GM21367 (cell line): Measurements from ENCODE around the gene ASXL3.

Experiments used
- ATAC-seq: cut with Tn5 transposase; IDR thresholded peaks from one replicate; pipeline ENCODE4 v1.9.1; 2021; ENCODE audit not compliant: unreplicated experiment

The ASXL3 gene

DNA sequence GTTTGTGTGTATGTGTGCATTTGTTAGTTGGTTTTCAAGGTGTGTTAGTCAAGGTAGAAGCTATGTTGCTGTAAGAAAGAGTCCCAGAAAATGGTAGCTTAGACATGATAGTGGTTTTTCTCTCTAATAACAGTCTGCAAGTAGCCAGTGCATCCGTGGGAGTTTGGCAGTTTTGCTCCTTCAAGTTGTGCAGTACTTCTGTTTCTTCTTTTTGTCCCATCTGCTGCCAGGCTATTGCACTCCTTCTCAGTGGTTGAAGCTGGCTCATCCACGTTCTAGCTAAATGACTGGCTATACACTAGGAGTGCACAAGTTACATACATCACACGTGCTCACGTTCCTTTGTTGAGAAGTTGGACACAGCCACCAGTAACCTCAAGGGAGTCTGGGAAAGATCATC lies 134.7 kb downstream of the ASXL3 start:
- ATAC-seq = no peak

DNA sequence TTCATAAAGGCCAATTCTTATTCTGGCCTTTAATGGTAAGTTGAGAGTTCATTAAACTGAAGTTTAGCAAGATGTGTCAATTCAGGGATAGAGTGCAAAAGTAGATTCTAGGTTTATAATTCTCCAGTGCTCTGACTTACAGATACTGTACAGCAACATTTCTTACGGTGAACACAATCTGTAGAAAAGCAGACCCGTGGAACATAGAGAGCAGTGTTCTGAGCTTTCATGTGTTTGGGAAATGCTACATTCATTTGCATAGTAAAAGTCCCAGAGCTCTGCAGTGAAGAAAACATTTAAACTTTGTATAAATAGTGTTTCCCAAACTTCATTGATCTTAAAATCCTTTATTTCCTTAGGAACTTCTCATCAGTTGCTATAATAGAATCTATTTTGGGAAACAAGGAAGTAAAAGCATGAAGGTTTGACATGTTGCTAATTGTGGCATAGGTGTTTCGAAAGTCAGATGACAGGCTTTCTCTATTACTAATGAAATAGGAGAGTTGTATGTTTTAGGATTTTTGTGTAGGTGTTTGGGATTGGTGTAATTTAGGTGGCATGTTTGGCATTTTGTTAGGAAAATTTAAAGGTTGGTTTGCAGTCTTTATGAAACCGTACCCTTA lies 138.2 kb downstream of the ASXL3 start:
- no peak for ATAC-seq

DNA sequence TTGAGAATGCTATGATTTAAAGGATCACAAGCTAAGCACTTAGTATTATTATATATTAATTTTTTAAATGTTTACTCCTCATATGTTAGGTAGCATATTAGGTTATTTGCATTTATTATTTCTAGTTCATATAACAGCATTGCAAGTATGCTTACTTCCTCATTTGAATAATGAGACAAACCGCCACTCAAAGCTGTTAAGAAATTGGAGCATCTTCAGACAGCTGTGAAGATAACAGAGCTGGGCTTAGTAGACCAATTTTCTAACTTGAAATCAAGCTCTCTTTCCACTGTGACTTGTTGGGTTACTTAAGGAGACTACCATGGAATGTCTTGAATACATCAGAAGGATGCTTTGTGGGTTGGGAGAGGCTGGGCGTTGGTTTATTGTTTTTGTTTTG lies 139.3 kb downstream of the ASXL3 start:
- no peak for ATAC-seq

DNA sequence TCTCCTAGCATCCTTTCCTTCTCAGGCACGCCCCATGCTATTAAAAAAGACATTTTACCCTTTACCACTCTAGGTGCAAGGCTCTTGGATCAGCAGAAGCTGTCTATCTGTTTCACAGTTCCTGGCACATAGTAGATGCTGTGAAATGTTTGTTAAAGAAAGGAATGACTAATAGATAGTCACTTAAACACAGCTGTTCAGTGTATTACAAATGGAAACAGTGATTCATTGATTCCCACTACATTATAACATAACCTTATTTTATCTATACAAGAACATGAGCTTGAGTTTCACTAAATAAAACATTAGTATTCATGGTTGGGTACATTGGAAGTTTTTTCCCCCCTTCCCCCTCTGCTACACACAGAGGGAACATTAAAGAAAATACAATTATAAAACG lies 142.1 kb downstream of the ASXL3 start:
- ATAC-seq = no peak

DNA sequence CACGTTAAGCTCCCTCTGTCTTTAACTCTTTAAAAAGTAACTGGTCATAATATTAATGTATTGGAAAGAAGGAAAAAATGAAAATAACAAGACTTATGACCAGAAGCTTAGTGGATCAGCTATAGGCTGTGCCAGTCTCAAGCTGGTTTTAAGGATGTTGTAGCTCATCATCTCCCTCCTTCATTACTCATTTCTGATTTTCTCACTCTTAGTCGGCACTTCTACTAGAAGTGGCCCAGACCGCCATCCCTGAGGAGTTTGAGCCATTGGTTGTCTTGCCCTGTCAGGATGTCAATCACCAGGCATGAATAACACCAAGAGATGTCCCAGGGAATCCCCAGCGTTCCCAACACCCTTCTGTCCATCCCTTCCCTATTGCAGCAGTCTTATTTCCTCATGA lies 151.5 kb downstream of the ASXL3 start:
- no peak for ATAC-seq

DNA sequence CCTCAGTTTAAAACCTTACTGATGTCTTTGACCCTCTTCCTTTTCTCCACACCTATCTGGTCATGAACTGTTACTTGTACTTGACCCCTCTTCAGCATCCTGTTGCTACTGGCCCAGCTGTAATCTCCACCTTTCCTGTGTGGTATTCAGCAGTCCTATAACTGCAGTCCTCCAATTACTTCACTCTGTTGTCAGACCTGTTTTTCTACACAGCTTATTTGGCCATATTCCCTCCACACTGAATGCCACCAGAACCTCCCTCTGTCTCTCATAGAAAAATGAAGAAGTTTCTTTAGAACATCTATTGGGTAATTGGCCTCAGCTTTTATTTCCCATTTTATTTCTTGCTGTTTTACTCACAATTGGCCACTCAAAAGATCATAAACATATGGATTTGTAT lies 155.4 kb downstream of the ASXL3 start:
- ATAC-seq = no peak

DNA sequence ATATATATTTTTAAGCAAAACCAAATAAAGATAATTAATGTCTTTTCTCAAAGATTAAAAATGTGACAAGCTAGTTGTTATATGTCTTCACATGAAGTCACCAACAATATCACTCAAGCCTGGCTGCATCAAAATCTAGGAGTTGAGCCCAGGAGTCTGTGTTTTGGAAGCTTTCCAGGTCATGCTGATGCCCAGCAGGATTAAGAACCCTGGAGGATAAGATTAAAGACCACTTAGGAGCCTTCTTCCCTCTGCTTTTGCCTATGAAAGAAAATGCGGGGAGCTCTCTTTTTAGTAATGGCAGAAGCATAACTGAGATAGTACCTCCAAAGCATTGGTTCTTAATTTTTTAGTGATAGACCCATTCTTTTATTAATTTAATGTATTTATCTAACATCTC lies 157.4 kb downstream of the ASXL3 start:
- no peak for ATAC-seq

DNA sequence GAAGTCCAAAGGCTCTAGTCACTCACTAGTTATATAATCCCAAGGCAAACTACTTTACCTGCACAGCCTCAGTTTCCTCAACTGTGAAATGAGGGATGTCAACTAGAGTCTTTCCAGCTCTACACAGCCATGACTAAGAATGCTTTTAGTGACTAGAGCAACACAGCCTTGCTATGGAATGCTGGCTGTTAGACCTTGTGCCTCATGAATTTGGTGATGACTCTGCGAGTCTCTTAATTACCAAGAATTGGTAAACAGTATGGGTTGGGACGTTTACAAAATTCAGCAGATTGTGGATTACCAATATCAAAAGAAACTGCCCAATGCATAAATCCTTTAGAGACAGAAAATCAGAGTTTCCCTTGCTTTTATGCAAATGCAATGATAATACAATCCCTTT lies 163.7 kb downstream of the ASXL3 start:
- no peak for ATAC-seq

DNA sequence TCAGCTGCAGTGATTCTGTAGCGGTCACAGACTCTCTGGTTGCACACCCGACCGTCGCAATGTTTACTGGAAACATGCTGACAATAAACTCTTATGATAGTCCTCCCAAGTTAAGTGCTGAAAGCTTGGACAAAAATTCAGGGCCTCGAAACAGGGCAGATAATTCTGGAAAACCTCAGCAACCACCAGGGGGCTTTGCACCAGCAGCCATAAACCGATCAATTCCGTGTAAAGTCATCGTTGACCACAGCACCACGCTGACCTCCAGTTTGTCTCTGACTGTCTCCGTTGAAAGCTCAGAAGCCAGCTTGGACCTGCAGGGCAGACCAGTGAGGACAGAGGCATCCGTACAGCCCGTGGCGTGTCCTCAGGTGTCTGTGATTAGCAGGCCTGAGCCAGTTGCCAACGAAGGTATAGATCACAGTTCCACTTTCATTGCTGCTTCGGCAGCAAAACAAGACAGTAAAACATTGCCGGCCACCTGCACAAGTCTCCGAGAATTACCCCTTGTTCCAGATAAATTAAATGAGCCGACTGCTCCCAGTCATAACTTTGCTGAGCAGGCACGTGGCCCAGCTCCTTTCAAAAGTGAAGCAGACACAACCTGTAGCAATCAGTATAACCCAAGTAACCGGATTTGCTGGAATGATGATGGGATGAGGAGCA lies 166.1 kb downstream of the ASXL3 start:
- ATAC-seq = no peak

DNA sequence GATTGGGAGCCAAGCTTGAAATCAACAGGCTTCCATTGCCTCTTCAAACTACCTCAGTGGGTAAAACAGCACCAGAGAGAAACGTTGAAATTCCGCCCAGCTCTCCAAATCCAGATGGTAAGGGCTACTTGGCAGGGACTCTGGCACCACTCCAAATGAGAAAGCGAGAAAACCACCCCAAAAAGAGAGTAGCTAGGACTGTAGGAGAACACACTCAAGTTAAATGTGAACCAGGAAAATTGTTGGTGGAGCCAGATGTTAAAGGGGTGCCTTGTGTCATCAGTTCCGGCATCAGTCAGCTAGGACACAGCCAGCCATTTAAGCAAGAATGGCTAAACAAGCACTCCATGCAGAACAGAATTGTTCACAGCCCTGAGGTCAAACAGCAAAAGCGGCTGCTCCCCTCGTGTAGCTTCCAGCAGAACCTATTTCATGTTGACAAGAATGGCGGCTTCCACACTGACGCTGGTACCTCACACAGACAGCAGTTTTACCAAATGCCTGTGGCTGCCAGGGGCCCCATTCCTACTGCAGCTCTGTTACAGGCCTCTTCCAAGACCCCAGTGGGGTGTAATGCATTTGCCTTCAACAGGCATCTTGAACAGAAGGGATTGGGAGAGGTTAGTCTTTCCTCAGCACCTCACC lies 167.3 kb downstream of the ASXL3 start:
- ATAC-seq = no peak

DNA sequence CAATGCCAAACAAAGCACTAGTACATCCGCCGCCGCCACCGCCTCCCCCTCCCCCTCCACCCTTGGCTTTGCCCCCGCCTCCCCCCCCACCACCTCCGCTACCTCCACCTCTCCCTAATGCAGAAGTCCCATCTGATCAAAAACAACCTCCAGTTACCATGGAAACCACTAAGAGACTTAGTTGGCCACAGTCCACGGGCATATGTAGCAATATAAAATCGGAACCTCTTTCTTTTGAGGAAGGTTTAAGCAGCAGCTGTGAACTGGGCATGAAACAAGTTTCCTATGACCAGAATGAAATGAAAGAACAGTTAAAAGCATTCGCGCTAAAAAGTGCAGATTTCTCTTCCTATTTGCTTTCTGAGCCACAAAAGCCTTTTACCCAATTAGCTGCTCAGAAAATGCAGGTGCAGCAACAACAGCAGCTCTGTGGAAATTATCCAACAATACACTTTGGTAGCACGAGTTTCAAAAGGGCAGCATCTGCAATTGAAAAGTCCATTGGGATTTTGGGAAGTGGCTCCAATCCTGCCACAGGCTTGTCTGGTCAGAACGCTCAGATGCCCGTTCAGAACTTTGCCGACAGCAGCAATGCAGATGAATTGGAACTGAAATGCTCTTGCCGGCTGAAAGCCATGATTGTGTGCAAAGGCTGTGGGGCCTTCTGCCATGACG lies 168.0 kb downstream of the ASXL3 start:
- no peak for ATAC-seq

DNA sequence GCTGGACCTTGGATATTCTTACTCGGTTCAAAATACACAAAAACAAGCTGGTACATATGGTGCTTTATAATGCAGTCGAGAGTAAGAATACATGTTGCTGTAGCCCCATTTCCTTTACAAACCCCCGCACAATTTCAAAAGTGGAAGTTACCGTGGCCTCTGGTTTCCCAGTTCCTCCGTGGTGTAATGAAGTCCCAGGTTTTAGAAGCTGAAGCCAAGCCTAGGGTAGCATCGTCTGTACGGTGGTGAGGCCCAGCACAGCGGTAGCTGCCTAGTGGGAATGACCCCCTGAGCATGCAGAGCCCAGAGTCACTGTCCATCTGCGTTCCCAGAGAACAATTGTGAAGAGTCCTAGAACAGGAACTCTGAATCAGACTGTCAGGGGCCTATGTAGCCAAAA lies 171.8 kb downstream of the ASXL3 start:
- ATAC-seq = no peak

DNA sequence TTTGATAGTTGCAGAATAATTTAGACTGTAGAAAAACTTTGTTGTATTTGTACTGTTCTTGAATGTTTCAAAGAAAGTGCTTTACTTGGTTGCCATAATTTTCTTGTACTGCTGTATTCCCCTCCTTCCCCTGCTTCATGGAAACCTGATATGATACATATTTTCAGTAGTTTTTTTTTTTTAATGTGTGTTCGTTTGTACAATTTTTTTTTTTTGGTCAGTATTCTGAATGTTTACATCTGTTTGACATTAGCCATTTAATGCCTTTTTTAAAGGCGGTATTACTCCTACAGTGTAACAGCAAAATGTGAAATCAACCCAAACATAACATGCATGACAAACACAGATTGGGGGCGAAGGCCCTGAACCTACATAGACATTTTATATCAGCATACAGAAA lies 172.3 kb downstream of the ASXL3 start:
- no peak for ATAC-seq

DNA sequence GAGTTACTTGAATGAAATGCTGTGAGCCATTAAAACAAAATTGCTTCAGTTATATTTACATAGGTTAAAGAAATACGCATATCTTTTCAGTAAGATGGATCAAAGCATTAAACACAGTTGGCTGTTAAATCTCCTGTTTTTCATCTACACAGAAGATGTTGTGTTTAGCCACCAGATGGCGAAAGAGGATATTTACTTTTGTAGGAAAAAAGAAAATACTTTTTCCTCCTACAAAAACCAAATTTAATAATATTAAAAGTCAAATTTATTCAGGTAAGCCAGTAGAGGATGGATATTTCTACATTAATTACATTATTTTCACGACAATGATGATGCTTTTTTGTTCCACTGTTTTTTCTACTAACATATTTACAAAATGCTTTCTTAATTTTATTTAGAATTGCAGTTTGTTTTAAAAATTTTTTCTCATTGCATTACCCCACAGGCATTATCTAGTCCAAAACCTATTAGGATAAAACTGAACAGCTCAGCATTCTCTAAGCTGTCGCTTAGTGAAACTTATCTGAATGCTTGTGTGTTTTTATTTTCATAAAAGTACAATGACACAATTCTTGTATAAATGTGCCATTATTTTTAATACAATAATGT lies 173.7 kb downstream of the ASXL3 start:
- no peak for ATAC-seq

DNA sequence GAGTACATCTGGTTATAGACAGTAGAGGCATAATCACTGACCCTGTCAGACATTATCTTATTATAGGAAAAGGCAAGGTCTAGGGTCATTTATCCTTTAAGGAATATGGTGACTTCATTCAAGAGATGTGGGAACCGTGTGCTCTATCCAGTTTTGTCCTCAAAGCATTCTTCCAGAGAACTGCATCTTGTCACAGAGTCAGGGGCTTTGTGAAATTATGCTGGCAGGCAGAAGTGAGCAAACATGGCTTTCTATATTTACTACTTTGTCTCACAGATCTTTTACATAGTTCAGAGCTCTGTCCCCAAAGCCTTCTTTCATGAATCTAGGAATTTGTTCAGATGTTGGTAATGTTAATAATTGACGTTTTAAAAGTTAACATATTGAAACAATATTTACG lies 177.4 kb downstream of the ASXL3 start:
- ATAC-seq = no peak

DNA sequence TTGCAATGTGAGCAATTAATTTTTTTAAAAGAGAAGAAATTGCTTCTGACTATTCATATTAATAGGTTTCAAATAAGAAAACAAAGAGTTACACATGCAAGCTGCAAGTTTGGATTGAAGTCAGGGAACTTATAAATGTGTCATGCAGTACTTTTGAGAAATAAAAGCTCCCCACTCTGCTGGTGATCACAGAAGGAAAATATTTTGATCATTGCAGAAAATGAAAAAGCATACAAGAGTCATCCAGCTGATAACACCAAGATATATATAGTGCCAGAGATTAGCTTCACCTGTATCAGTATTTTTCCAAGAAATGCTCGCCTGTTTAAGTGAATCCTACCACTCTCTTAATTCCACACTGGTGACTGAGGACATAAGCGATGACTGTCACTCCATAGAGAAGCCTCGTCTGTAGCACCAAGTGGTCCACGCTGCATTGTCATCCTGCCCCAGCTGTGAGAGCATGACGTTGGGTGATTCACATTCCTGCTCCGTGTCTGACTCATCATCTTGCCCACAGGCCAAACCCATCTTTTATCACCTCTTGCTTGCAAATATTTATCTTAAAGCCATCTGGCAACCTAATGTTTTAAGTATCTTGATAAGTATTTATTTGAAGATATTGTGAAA lies 178.0 kb downstream of the ASXL3 start:
- ATAC-seq = no peak

DNA sequence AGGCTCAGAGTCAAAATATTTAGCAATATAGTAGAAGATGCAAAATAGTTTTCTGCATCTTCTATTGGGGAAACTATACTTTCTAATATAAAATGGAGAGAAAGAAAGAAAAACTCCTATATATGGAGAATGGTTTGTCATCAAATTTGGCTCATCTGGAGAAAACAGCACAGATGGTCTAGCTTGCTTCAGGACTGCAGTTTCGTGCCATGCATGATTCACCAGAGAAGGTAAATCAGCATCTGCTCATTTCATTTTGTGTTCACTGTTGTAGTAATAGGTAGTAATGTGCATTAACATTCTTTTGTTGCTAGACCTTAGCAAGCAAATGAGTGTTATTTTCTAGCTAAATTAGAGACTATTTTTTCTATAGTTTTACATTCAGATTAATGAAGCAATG lies 179.0 kb downstream of the ASXL3 start:
- no peak for ATAC-seq

DNA sequence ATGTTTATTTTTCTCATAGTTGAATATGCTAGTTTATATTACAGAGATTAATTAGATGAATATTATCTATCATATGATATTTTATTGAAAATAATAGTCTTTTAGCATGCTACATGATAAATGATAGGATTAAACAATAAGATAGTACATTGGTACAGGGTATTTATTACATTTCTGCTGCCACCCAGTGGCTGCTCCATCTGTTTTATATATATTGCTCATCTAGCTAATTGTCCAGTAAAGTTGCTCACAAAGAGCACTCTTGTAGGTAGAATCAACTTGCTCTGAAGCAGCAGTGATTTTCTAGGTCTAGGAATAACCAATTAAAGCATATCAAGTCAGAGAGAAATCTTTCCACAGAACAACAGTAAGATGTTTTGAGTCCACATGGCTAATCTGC lies 183.3 kb downstream of the ASXL3 start:
- no peak for ATAC-seq

DNA sequence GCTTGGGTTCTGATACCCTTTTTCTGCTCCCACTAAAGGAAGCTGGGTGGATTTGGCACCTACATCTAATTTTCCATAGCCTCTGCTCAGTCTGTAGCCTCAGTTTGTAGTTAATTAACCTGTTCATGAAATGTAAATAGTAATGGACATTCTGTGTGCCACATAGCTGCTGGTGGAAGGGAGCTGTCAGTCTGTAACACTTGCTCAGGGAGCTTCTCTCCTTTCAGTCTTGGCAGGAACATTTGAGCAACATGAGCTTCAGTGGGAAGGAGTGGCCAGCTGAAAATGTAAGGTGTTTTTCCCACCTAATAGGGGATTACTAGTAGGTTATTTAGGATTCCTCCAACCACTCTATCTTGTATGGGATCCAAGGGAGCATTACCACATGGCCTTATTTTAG lies 203.4 kb downstream of the ASXL3 start:
- no peak for ATAC-seq
